Endothelial cell of umbilical vein (primary cell): ENCODE data around the gene SCAPER. TPM values are rescaled to one million over a fixed set of nuclear protein-coding genes. Genes with fewer than 3 reads are reported as not detected.
A peak's percentile ranks its signal among the peaks of the same experiment; 100 is the strongest.

Experiments
- BruUV-seq: library from RNA; stranded (reverse); fragments of 400-500 nt; replicated peaks from 2 replicates; lab custom pipeline; 2021; lab: Mats Ljungman, UMichigan
- CTCF ChIA-PET: fragments of 300-600, 350-600 bp; sonication (Branson Sonifier 250); formaldehyde crosslinking; loops from one replicate; lab custom pipeline; 2021; ENCODE audit warnings: antibody characterized with exemption, inconsistent platforms; lab: Charles Lee
- POLR2A ChIA-PET: fragments of 300-600, 350-600 bp; sonication (Branson Sonifier 250); formaldehyde crosslinking; loops from one replicate; lab custom pipeline; 2021; ENCODE audit warnings: antibody characterized with exemption, inconsistent platforms; lab: Charles Lee
- DNase-seq: peaks from one replicate; pipeline ENCODE4 v3.0.0-alpha.2; 2011; ENCODE audit warnings: low read depth, low spot score
- FAIRE-seq: peaks from 2 replicates; lab custom pipeline; 2011; peaks lifted over from hg19 to GRCh38; lab: Jason Lieb, UNC
- H2AFZ ChIP-seq: 2 replicates; pipeline ENCODE4 v1.6.0; 2012; ENCODE audit warnings: low read depth, low read length, control low read depth, inconsistent platforms
- H3K27ac ChIP-seq: 2 replicates; pipeline ENCODE4 v1.5.1; 2011; ENCODE audit warnings: low read depth, mild to moderate bottlenecking, control low read depth, low read length, moderate library complexity; ENCODE audit not compliant: insufficient read depth
- H3K27me3 ChIP-seq, 2 experiments: 2 replicates each; pipeline versions ENCODE4 v1.6.0 to v1.6.1; 2011; ENCODE audit warnings: low read length in 2 of 2, mixed read lengths in 1 of 2; ENCODE audit not compliant: control insufficient read depth in 2 of 2, insufficient read depth in 2 of 2
- H3K36me3 ChIP-seq, 2 experiments: 2 replicates in 1 of 2; 3 replicates in 1 of 2; pipeline ENCODE4 v1.5.1; 2011; ENCODE audit warnings: low read length in 2 of 2, mild to moderate bottlenecking in 1 of 2, moderate library complexity in 1 of 2; ENCODE audit not compliant: control insufficient read depth in 2 of 2, insufficient read depth in 2 of 2; ENCODE audit errors: extremely low read depth in 1 of 2
- H3K4me1 ChIP-seq: 3 replicates; pipeline ENCODE4 v1.5.1; 2011; ENCODE audit warnings: mild to moderate bottlenecking, low read length; ENCODE audit not compliant: control insufficient read depth, insufficient read depth; ENCODE audit errors: extremely low read depth
- H3K4me2 ChIP-seq: 2 replicates; pipeline ENCODE4 v1.6.1; 2011; ENCODE audit warnings: low read length, control low read depth, mixed read lengths; ENCODE audit not compliant: insufficient read depth
- H3K4me3 ChIP-seq, 3 experiments: fragments of 200-600 bp in 1 of 3; sonication (generic), shearing (Covaris generic) in 1 of 3; replicated peaks in 1 of 3; 2 replicates each; pipeline ENCODE4 v1.5.1; 2011 to 2016; ENCODE audit warnings: control low read depth in 3 of 3, low read length in 3 of 3, mild to moderate bottlenecking in 2 of 3, inconsistent platforms in 1 of 3, low read depth in 1 of 3, moderate library complexity in 1 of 3; ENCODE audit not compliant: insufficient read depth in 1 of 3
- H3K79me2 ChIP-seq: 2 replicates; pipeline ENCODE4 v1.6.0; 2012; ENCODE audit warnings: low read length, inconsistent platforms; ENCODE audit not compliant: control insufficient read depth, insufficient read depth
- H3K9ac ChIP-seq: replicated peaks from 2 replicates; pipeline ENCODE3; 2011; ENCODE audit warnings: low read length, control low read depth; ENCODE audit not compliant: insufficient read depth; ENCODE audit errors: extremely low read depth
- H3K9me1 ChIP-seq: replicated peaks from 3 replicates; pipeline ENCODE4 v1.6.0; 2011; ENCODE audit warnings: mild to moderate bottlenecking, low read length; ENCODE audit not compliant: control insufficient read depth, insufficient read depth; ENCODE audit errors: extremely low read depth
- H3K9me3 ChIP-seq: replicated peaks from 2 replicates; pipeline ENCODE4 v1.5.1; 2012; ENCODE audit warnings: low read length, inconsistent platforms; ENCODE audit not compliant: control insufficient read depth, insufficient read depth
- H4K20me1 ChIP-seq: replicated peaks from 2 replicates; pipeline ENCODE3; 2011; ENCODE audit warnings: mild to moderate bottlenecking, low read length; ENCODE audit not compliant: control insufficient read depth, insufficient read depth; ENCODE audit errors: extremely low read depth
- EZH2 ChIP-seq: IDR thresholded peaks from 2 replicates; pipeline ENCODE4 v1.6.1; 2012; ENCODE audit warnings: borderline replicate concordance, low read depth, mild to moderate bottlenecking, moderate library complexity, low read length, inconsistent platforms; ENCODE audit not compliant: severe bottlenecking
- FOS ChIP-seq: IDR thresholded peaks from 2 replicates; pipeline ENCODE4 v1.6.1; 2011; ENCODE audit warnings: mild to moderate bottlenecking, low read length, moderate library complexity, borderline replicate concordance; ENCODE audit not compliant: insufficient read depth
- GATA2 ChIP-seq: IDR thresholded peaks from 2 replicates; pipeline ENCODE4 v1.7.0; 2011; ENCODE audit warnings: low read depth, mild to moderate bottlenecking, moderate library complexity, mixed read lengths, low read length; ENCODE audit not compliant: insufficient read length, insufficient read depth
- MYC ChIP-seq: IDR thresholded peaks from one replicate; pipeline ENCODE4 v1.6.1; 2011; ENCODE audit warnings: mild to moderate bottlenecking, low read depth, low read length
- POLR2AphosphoS5 ChIP-seq: IDR thresholded peaks from 2 replicates; pipeline ENCODE4 v1.6.1; 2012; ENCODE audit warnings: low read depth, mild to moderate bottlenecking, control low read depth, low read length, moderate library complexity; ENCODE audit not compliant: insufficient read depth
- dilution Hi-C: fragments of 300-500 bp; cut with MboI; formaldehyde crosslinking; loops from one replicate; pipeline ENCODE4 v1.15.0; 2019; ENCODE audit warnings: low sequenced_read_pairs; ENCODE audit not compliant: extremely low pct_ligation_motif_present
- intact Hi-C: fragments of 100-400 bp; cut with micrococcal nuclease; formaldehyde crosslinking; loops from one replicate; pipeline ENCODE4 v1.10.0; 2022
- polyA plus RNA-seq, 4 experiments: library from polyadenylated mRNA; depleted of rRNA in 3 of 4; stranded (reverse) in 3 of 4; unstranded in 1 of 4; fragments of >200 nt; gene quantifications; 2 replicates each; pipeline versions ENCODE4 v1.2.1 to v1.2.3, GENCODE V29; 2011 to 2012; ENCODE audit warnings: missing spikeins in 1 of 4
- total RNA-seq: library from RNA; stranded (reverse); gene quantifications from 2 replicates; pipeline ENCODE4 v1.2.3, GENCODE V29; 2021
- TF ChIP-seq, protein P1 (sequence below), 2 donors: IDR thresholded peaks; 1 replicate in 1 of 2; 2 replicates in 1 of 2; pipeline ENCODE4 v1.5.1; 2011; ENCODE audit warnings: low read length in 2 of 2, mild to moderate bottlenecking in 2 of 2, moderate library complexity in 2 of 2, control low read depth in 1 of 2, inconsistent platforms in 1 of 2, low read depth in 1 of 2; ENCODE audit not compliant: insufficient read depth in 1 of 2; ENCODE audit errors: extremely low read depth in 1 of 2

Gene SCAPER
- total and polyA plus RNA-seq, 2 donors (not counting 3 experiments of a cell fraction or from before 2014, with no cell fraction given): 2.7 to 12.7 TPM

- POLR2A ChIA-PET: no interaction called here
- Histone ChIP-seq H4K20me1 (no peaks in the 10 kb centered on the region), H2AFZ (no peak overlapping the region), H3K79me2 (no peaks in the 10 kb centered on the region), H3K9me3 (no peaks in the 10 kb centered on the region), H3K36me3 (no peaks in the 10 kb centered on the region), H3K9me1 (no peaks in the 10 kb centered on the region), H3K4me3 (no peak overlapping the region), H3K9ac (no peak overlapping the region), H3K4me1 (peaks cover 22% of the 10 kb centered on the region), H3K4me2 (no peak overlapping the region), H3K27ac (no peak overlapping the region), H3K27me3 (peaks cover 86 to 100% of the 10 kb centered on the region in 2 experiments)
- BruUV-seq: no TSS peak
- no peak for DNase-seq
- TF ChIP-seq FOS: no peak
- TF ChIP-seq GATA2: no peak
- TF ChIP-seq EZH2: peak; percentile 92
- dilution Hi-C loops (no loop called here), intact Hi-C loops (loop anchor here (10.0 kb wide), 1 partner anchor 522 kb away; no protein-coding TSS in a partner anchor)
- CTCF ChIA-PET: interaction anchor here (1.0 kb wide), 1 partner anchor 12 kb away, joined by 4 read pairs; no protein-coding TSS in a partner anchor
- no peak for FAIRE-seq
These were observed 562.5 kb downstream of the SCAPER start for GRCh38 chr15:76342382-76343201.

DNA sequence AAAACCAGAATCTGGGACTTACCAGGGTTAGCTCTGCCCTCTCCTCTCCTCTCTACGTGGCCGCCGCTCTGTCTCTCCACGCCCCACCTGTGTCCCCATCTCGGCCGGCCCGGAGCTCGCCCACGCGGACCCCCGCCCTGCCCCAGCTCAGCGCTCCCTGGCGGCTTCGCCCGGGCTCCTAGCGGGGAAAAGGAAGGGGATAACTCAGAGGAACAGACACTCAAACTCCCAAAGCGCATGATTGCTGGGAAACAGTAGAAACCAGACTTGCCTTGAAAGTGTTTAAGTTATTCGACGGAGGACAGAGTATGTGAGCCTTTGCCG, 563.1 kb downstream of the SCAPER start:
- H3K9me3 ChIP-seq: no peaks in the 10 kb centered on the region
- POLR2A ChIA-PET: no interaction called here
- H3K27me3 ChIP-seq: peaks cover 88 to 100% of the 10 kb centered on the region in 2 experiments
- no TSS peak for BruUV-seq
- peaks cover 23% of the 10 kb centered on the region for H3K4me1 ChIP-seq
- FAIRE-seq: no peak
- H3K9me1 ChIP-seq: no peaks in the 10 kb centered on the region
- H4K20me1 ChIP-seq: no peaks in the 10 kb centered on the region
- intact Hi-C loops (loop anchor here (10.0 kb wide), 1 partner anchor 523 kb away; no protein-coding TSS in a partner anchor), dilution Hi-C loops (no loop called here)
- no peak overlapping the region for H3K4me3 ChIP-seq
- TF ChIP-seq, protein P1, sequence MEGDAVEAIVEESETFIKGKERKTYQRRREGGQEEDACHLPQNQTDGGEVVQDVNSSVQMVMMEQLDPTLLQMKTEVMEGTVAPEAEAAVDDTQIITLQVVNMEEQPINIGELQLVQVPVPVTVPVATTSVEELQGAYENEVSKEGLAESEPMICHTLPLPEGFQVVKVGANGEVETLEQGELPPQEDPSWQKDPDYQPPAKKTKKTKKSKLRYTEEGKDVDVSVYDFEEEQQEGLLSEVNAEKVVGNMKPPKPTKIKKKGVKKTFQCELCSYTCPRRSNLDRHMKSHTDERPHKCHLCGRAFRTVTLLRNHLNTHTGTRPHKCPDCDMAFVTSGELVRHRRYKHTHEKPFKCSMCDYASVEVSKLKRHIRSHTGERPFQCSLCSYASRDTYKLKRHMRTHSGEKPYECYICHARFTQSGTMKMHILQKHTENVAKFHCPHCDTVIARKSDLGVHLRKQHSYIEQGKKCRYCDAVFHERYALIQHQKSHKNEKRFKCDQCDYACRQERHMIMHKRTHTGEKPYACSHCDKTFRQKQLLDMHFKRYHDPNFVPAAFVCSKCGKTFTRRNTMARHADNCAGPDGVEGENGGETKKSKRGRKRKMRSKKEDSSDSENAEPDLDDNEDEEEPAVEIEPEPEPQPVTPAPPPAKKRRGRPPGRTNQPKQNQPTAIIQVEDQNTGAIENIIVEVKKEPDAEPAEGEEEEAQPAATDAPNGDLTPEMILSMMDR (IDR thresholded peaks at IDR 0.05; ENCODE audit: extremely low read depth in 1 of 2, insufficient read depth in 1 of 2, low read depth in 1 of 2, low read length in 2 of 2): no peak
- TF ChIP-seq EZH2 (peak; percentile 91), POLR2AphosphoS5 (no peak), MYC (no peak)
- H3K36me3 ChIP-seq: no peaks in the 10 kb centered on the region
- no peak overlapping the region for H3K9ac ChIP-seq
- no peaks in the 10 kb centered on the region for H3K79me2 ChIP-seq
- H3K27ac ChIP-seq: no peak overlapping the region
- H2AFZ ChIP-seq: no peak overlapping the region
- no peak for DNase-seq
- H3K4me2 ChIP-seq: no peak overlapping the region
- CTCF ChIA-PET: interaction anchor here (1.0 kb wide), 1 partner anchor 12 kb away, joined by 4 read pairs; no protein-coding TSS in a partner anchor
